ENCODE measurements around the gene CHRM1.

- TF ChIP-seq CTCF (IDR thresholded peaks at IDR 0.05) (no peak), POLR2A (IDR thresholded peaks at IDR 0.05) (no peak)
Observed at GRCh38 chr11:62930157-62930556, 9.0 kb upstream of the CHRM1 start.

All from tibial nerve (tissue), 3 donors.